SIG-M5 (cell line): ENCODE results near the gene ZDHHC3.

Source experiments
- DNase-seq: peaks from one replicate; lab custom pipeline; 2025; lab: John Stamatoyannopoulos, UW

Gene ZDHHC3, protein sequence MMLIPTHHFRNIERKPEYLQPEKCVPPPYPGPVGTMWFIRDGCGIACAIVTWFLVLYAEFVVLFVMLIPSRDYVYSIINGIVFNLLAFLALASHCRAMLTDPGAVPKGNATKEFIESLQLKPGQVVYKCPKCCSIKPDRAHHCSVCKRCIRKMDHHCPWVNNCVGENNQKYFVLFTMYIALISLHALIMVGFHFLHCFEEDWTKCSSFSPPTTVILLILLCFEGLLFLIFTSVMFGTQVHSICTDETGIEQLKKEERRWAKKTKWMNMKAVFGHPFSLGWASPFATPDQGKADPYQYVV

DNA sequence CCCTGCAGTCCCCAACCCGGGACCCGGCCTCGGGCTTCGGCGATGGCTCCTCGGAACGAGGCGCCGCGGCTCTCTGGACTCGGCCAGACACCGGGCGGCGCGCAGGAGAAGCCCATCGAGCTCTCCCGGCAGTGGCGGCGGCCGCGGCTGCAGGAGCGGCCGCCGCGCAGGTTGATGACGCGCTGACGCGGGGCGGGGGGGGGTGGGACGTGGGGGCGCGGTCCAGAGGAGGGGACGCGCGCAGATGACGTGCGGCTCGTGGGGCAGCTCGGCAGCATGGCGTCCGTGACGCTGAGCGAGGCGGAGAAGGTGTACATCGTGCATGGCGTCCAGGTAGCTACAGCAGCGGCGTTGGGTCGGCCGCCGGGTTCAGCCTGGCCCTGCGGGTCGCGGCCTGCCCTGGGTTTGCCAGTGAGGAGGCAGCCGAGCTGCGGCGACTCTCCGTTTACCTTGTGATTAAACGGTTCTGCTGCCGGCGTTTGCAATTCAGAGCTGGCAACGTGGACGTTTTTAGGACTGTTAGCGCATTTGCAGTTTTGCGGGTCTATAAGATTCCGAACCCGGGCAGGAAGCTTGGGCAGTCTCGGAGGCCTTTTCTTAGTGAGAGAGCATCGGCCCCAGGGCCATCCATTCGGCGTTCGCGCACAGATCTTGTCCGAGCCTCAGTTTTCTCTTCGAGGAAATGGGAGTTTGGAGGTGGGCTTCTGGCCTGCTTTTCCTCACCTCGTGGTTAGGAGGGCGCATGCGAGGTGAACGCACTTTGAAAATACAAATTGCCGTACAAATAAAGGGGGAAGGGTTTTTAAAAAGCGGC, at the start of gene ZDHHC3, which contains the start of gene EXOSC7:
TSS of gene ZDHHC3 (minus strand) at position 173 of the 814 bp plus-strand sequence. CDS start 16,738 bp downstream, outside the sequence.
TSS of gene EXOSC7 (plus strand) at position 243 of the 814 bp plus-strand sequence. CDS start at position 277, 34 bp downstream.
- DNase-seq = no peak

DNA sequence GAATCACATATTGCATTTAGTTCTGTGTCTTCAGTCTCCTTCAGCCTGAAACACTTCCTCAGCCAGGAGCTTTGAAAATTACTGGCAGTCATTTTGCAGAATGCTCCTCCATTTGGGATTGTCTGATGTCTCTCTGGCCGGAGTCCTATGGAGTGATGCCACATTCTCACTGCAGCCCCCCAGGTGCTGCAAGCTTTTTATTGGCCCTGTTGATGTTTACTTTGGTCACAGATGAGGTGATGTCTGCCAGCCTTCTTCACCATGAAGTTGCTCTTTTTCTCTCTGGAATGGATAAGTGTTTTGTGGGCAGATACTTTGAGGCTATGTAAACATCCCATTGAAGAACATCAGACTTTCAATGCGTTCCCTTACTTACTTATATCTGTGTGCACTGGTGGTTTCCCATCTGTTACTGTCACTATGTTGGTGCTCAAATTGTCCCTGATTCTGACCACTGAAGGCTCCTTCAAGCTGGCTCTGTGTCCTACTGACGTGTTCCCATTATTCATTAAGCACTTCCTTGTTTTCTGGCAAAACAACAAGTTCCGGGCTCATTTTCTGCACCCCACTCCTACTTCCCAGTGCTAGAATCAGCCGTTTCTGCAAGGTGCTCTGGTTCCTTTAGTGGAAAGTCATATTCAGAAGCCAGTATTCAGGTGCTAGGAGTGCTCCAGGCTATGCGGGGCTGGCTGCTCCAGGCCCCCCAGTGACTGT, 48.7 kb upstream of the ZDHHC3 start:
- no peak for DNase-seq

DNA sequence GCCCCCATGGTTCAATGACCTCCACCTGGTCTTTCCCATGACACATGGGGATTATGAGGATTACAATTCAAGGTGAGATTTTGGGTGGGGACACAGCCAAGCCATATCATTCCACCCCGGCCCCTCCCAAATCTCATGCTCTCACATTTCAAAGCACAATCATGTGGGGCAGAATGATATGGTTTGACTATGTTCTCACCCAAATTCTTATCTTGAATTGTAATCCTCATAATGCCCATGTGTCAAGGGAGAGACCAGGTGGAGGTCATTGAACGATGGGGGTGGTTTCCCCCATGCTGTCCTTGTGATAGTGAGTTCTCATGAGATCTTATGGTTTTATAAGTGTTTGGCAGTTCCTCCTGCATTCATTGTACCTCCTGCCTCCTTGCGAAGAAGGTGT, 47.7 kb upstream of the ZDHHC3 start:
- no peak for DNase-seq

DNA sequence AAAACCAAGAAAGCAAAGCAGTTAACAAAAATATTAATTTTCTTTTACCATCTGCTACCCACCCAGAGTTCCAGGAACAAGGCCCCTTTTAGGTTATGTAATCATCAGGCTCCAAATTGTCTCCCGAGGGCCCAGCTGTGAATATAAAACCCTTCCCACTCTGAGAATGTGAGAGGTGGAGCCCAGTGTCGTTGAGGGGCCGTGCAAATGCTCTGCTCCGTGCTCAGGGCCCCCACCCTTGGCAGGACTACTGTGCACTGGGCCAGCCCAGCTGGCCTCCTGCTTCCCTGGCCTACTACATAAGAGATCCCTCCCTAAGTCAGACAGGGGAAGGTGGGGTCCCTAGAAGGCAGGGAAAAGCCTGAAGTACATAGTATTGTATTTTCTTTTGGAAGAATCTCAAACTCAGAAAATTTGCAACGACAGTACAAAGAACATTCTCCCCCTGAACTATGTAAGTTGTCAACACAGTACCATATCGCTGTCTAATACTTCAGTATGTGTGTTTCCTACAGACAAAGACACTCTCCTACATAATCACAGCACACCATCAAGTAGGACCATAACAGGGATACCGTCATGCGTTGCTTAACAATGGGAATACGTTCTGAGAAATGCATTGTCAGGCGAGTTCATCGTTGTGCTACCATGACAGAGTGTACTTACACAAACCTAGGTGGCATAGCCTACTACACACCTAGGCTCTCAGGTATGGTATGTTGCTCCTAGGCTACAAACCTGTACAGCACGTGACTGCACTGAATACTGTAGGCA, 45.7 kb upstream of the ZDHHC3 start:
- DNase-seq = no peak

DNA sequence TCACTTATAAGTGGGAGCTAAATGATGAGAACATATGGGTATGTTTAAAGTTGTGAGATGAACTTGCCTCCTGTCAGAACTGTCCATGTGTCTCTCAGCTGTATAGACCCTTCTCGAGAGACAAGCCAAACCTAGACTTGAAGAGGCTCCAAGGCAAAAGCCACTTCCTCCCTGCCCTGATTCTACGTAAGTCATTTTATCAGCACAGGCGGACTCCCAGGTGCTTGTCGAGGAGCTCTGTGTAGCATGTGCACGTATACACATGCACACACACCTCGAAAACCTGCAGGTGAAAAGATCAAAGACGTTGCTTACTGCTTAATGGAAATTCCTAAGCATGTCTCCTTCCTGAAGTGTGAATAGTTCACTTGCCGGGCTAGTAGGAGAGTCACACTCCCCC, 44.6 kb upstream of the ZDHHC3 start:
- DNase-seq = no peak

DNA sequence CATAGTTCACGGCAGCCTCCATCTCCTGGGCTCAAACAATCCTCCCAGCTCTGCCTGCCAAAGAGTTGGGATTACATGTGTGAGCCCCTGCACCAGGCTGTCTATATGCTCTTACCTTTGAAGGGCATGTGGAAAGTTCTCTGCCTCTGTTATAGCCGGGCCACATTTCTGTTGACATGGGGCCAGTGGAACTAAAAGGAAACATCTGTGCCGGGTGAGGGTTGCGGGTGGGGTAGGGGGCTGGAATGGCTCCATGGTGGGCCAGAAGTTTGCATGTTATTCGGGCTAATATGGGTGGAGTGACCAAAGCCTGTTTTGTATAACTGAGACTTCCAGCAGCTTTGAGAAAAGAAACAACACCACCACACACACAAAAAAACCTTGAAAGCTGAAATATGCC, 41.8 kb upstream of the ZDHHC3 start:
- DNase-seq = no peak

DNA sequence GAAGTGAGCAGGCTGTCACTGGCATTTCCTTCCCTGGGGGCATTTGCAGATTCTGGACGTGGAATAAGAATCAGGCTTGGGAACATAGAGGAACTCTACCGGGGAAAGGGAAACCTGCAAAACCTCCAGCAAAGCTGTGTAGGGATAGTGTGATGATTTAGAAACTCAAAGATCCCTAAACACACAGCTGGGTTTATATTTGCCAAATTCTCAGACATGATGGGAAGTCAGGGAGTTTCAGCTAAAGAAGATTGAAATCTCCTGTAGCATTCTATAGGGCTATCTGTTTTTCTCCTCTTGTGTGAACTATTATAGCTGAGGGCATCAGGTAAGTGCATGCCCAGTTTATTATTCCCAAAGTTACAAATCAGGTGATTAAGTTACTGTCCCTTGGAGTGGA, 40.9 kb upstream of the ZDHHC3 start:
- DNase-seq = no peak

DNA sequence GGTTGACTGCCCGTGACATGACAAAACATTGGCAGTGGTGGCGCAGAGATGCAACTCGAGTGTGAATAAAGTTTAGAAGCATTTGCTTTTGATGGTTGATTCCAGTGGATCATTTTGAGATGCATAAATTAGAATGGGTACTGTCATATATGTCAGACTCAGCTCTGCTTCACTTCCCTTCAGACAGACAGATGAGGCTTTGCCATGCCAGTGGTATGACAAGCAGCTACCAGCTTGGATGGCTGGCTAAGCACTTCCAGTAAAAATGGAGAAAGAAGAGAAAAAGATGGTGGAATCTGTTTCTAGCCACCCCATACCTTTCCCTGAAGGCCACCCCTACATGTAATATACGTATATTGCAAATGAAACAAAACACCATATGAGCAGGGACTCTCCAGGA, 36.6 kb upstream of the ZDHHC3 start:
- DNase-seq = no peak

DNA sequence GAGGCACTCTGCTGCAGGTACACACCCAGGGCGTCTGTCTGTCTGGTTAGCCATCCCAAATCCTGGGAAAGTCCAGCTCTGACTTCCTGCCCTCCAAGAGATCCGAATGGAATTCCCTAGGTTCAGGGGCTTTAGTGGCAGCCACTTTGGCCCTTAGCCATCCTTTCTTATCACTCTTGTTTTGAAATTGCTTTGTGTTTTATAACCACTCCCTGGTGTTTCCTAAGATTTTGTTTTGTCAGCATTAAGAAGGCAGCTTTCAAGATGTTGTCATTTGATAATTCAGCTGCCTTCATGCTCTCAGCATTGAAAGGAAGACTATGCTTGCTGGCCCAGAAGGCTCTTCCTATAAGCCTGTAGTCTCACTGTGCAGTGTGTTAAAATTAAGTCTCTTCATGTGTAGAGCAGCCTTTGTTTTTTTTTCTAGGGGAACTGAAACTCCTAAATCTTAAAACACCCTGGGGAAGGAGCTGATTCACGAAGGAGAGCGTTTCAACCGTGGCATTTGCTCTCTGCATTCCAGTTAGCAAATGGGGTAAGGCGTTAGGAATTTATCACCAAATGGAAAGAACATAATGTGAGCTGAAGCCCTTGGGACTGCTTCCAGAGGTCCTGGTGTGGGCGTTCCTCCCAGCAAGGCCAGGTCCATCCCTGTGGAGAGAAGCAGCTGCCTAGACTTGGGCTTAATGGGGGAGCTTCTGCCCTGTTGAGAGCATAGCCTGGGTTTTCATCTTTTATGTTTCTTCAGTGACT, 36.0 kb upstream of the ZDHHC3 start:
- DNase-seq = peak; percentile 32

DNA sequence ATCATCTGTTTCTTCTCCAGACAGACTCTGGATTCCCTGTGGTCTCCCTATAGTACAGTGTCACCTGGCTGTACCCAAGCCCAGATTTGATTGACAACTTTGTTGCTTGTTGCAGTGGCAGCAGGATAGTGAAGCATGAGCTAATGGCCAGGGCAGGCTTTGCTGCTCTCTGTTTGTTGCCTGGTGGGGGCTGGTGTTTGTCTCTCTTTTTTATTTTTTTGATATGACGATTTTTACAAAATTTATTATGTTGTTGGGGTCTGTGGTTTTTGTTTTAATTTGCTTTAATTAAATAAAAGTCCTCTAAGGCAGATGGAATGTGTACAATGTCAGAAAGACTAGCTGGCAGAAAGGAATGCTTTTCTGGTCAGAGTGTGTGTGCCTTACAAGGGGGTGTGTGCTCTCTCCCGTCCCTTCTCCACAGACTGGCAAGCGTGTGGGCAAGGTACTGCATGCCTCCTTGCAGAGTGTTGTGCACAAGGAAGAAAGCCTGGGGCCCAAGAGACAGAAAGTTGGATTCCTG, 34.9 kb upstream of the ZDHHC3 start:
- no peak for DNase-seq

DNA sequence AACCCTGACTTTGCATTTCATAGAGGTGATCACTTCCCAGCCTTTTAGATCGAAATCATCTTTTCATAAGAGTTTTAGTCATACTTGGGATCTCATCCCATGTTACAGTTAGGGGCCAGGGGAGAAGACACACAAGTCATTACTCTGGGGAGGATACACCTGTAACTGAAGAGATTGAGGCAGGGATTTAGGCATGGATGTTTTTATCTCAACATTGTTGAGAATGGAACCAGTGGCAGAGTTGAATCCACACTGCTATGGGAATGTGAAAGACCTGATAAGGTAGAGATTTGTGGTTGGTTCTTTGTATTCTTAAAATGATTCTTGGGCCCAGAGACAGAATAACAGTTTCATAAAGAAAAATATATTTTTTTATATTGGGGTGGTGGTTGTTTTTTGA, 33.9 kb upstream of the ZDHHC3 start:
- no peak for DNase-seq

DNA sequence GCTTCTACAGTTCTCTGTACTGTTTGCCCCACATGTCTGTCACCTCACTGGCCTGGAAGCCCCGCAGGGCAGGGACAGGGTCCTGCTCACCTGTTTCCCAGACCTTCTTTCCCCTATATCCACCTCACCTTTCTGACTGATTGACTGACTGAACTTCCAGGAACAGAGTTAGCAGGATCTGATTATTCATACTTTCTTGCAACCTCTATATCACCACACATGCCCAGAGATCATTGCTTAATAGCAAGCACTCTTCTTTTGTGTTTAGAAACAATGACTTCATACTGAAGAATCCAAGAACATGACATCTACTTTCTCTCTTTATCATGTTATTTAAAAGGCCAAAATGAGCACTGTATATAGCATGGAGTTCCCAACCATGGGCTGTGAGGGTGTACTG, 32.1 kb upstream of the ZDHHC3 start:
- DNase-seq = no peak

DNA sequence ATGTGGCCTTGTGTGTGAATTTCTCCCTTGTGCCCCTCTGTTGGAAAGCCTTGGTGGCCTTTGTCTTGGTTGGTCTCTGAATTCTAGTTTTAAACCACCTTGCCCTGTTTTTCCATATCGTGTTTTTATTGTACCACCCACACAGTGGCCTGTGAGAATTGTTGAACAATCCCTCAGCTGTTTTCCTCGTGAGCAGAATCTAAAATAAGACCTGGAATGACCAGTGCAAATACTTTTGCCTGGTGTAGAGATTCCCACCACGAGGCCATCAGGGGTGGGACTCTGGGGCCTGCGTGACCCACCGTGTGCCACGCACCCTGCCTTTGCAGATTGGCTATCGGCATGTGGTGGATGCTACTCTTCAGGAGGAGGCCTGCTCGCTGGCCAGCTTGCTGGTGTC, 31.1 kb upstream of the ZDHHC3 start:
- no peak for DNase-seq

DNA sequence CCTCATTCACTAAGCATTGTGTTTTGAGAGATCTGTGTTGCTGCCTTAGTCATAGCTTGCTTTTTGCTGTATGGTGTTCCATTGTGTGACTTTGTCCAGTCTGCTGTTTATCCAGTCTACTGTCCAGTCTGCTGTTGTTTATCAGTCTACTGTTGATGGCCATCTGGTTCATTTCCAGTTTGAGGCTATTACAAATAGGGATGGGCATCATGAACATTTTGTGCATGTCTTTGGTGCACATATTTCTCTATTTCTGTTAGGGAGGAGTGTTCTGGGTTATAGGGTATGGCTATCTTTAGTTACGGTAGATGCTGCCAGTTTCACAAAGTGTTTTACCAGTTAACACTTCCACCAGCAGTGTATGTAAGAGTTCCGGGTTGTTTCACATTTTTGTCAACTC, 27.9 kb upstream of the ZDHHC3 start:
- DNase-seq = no peak

DNA sequence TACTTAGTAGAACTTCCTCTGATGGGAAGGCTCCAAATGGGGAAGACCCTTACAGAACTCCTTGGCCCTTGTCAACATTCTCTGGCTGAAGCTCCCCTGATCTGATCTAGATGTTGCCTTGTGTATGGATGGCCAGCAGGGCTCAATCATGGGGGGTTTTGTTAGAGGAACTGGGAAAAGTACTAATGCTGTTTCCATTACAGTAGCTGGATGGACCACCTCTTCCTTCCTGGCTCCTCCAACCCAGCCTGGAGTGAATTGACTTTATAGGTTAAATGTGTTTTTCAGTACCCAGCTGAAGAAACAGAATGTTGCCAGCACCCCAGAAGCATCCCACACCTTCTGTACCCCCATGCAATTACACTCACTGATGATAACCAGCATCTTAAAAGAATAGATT, 27.4 kb upstream of the ZDHHC3 start:
- no peak for DNase-seq

DNA sequence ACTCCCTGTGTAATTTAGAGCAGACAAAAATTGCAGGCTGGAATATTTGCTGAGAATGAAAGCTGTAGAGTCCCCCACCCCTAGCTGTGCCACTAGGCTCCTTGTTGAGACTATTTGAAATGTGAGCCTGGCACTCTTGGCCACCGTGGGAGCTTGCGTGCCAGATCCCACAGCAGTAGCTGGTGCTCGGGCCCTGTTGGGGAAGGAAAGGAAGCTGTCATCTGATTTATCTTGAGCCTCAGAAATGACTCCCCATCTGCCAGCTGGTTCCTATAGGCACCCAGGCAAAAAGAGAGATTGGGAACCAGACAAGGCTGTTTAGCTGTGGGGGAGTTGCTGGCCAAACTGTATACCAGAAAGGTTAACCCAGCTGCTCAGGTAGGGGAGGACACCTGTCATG, 26.7 kb upstream of the ZDHHC3 start:
- DNase-seq = no peak

DNA sequence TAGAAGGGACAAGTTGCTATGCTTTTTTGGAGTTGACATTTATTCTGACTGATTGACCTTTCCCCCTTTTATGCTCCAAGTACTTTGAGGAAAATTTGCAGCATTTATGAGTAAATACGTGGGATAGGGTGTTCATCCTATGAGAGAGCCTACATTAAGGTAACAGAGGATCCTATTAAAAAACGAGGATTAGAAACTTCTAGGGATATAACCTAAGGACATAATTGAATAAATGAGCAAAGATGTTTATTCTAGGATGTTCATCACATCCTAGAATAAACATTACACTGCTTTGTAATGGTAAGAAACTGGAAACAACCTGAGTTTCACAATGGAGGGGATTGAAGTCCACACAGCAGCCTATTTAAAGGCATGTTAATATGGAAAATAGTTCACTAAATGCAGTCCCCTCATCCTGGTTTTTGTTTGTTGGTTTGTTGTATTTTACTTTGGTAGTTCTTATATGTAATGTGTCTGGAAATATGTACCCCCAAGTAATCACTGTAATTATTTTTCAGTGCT, 26.2 kb upstream of the ZDHHC3 start:
- DNase-seq = no peak

DNA sequence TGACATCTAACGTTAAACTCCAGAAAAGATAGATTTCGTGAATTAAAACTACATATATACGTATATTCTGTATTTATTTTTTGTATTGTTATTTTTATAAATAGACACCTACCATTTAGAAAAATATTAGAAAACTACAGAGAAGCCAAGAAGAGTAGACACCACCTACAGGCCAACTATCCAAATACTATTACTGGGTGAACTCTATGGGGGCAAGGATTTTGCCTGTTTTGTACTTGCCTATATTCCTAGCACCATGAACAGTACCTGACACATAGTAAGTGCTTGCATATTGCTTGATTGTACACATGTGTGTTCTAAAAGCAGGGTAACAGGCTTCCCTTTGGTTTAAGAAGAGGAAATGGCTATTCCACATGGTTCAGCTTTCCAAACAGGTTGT, 25.8 kb upstream of the ZDHHC3 start:
- DNase-seq = no peak

DNA sequence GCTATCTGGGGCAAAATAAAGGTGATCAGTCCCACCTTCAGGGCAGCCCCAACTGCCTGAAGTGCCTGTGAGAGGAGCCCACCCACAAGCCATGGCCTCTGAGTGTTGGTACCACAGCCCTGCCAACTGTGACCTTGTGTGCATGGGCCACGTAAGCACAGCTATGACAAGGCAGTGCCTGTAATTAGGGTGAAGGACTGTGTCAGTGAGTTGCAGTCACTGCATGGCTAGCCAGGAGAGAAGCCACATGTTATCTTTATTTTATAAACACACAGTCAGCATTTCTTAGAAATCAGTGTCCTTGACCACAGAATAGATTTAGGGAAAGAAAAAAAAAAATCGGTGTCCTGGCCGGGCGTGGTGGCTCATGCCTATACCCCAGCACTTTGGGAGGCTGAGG, 24.8 kb upstream of the ZDHHC3 start:
- DNase-seq = no peak

DNA sequence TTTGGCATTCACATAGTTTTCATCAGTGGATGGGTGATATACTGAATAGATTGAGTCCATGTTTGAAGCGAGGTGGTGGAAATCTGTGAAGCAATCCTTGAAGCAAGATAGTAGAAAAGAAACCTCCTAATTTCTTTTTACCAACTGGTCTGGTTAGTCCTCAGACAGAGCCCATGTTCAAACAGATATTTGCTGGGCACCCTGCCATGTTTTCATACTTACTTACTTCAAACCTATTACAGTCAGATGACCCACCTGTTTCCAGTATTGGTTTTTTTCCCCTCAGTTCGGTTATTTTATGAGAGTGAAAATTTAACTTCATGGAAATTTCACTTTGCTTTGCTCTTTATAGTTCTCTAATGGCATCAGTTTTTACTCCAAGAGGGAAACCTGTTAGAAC, 23.8 kb upstream of the ZDHHC3 start:
- no peak for DNase-seq

DNA sequence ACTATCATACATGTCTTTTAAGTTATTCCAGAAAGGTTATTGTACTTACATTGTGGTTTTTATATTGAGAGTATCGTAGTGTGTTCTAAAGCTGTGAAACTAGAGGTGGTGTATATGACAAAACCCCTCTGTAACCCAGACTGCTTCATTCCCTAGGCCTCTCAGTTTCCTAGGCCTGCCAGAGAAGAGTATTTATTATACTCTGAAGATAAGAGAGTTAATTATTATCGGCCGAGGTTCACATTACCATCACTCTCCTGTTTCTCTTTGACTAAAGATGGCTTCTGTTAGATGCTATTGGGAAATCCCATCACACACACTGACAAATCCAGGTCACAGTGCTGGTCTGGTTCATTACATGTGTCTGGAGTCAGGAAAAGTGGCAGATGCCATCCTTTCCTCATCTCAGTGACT, 20.6 kb upstream of the ZDHHC3 start:
- DNase-seq = no peak
